ENCODE measurements around the gene ARID1B. TPM values are rescaled to one million over a fixed set of nuclear protein-coding genes. Genes with fewer than 3 reads are reported as not detected.

Gene ARID1B
- total RNA-seq, 1 experiment from 2014 or later: 86.3 TPM

GRCh38 chr6:156897907-156898531 lies 120.8 kb downstream of the ARID1B start:
- CTCF ChIA-PET: no interaction called here
- POLR2A ChIA-PET (ENCODE audit: low non-redundant PET): interaction anchor here (0.6 kb wide), 1 partner anchor 380 kb away, joined by 3 read pairs; no protein-coding TSS in a partner anchor
- Histone ChIP-seq H3K9me3 (ENCODE audit: low read depth, low read length, poor library complexity, severe bottlenecking) (no peaks in the 10 kb centered on the region), H3K27me3 (replicated peaks; ENCODE audit: insufficient read depth, low read depth, low read length, poor library complexity) (no peaks in the 10 kb centered on the region), H3K4me3 (ENCODE audit: low read depth, low read length, poor library complexity, severe bottlenecking) (no peak overlapping the region), H3K36me3 (ENCODE audit: insufficient read depth, low read length, poor library complexity, severe bottlenecking) (no peaks in the 10 kb centered on the region), H3K27ac (ENCODE audit: low read depth, low read length, poor library complexity, severe bottlenecking) (no peak overlapping the region), H3K4me1 (ENCODE audit: insufficient read depth, low read length, poor library complexity, severe bottlenecking) (peaks cover 12% of the 10 kb centered on the region)
- intact Hi-C loops (cut with micrococcal nuclease; ENCODE audit: unreplicated experiment): no loop called here
- TF ChIP-seq EZH2 (IDR thresholded peaks at IDR 0.05; ENCODE audit: borderline replicate concordance, low read depth, low read length, poor library complexity, severe bottlenecking) (no peak), CTCF (conservative IDR thresholded peaks at IDR 0.05; ENCODE audit: low read depth, low read length) (no peak)
- DNase-seq (ENCODE audit: low spot score): no peak
- no TSS peak for BruUV-seq (replicated peaks)

GRCh38 chr6:156899071-156899470 lies 121.9 kb downstream of the ARID1B start:
- no peaks in the 10 kb centered on the region for H3K9me3 ChIP-seq (ENCODE audit: low read depth, low read length, poor library complexity, severe bottlenecking)
- TF ChIP-seq CTCF (conservative IDR thresholded peaks at IDR 0.05; ENCODE audit: low read depth, low read length): no peak
- TF ChIP-seq EZH2 (IDR thresholded peaks at IDR 0.05; ENCODE audit: borderline replicate concordance, low read depth, low read length, poor library complexity, severe bottlenecking): no peak
- ChIA-PET POLR2A (ENCODE audit: low non-redundant PET) (no interaction called here), CTCF (no interaction called here)
- no TSS peak for BruUV-seq (replicated peaks)
- DNase-seq (ENCODE audit: low spot score): no peak
- H3K4me3 ChIP-seq (ENCODE audit: low read depth, low read length, poor library complexity, severe bottlenecking): no peak overlapping the region
- peaks cover 12% of the 10 kb centered on the region for H3K4me1 ChIP-seq (ENCODE audit: insufficient read depth, low read length, poor library complexity, severe bottlenecking)
- H3K36me3 ChIP-seq (ENCODE audit: insufficient read depth, low read length, poor library complexity, severe bottlenecking): no peaks in the 10 kb centered on the region
- no peaks in the 10 kb centered on the region for H3K27me3 ChIP-seq (replicated peaks; ENCODE audit: insufficient read depth, low read depth, low read length, poor library complexity)
- intact Hi-C loops (cut with micrococcal nuclease; ENCODE audit: unreplicated experiment): no loop called here
- H3K27ac ChIP-seq (ENCODE audit: low read depth, low read length, poor library complexity, severe bottlenecking): no peak overlapping the region

GRCh38 chr6:156899532-156900135 lies 122.5 kb downstream of the ARID1B start:
- BruUV-seq (replicated peaks): no TSS peak
- Histone ChIP-seq H3K36me3 (ENCODE audit: insufficient read depth, low read length, poor library complexity, severe bottlenecking) (no peaks in the 10 kb centered on the region), H3K27ac (ENCODE audit: low read depth, low read length, poor library complexity, severe bottlenecking) (no peak overlapping the region), H3K27me3 (replicated peaks; ENCODE audit: insufficient read depth, low read depth, low read length, poor library complexity) (no peaks in the 10 kb centered on the region), H3K9me3 (ENCODE audit: low read depth, low read length, poor library complexity, severe bottlenecking) (no peaks in the 10 kb centered on the region), H3K4me1 (ENCODE audit: insufficient read depth, low read length, poor library complexity, severe bottlenecking) (peaks cover 12% of the 10 kb centered on the region), H3K4me3 (ENCODE audit: low read depth, low read length, poor library complexity, severe bottlenecking) (no peak overlapping the region)
- intact Hi-C loops (cut with micrococcal nuclease; ENCODE audit: unreplicated experiment): no loop called here
- ChIA-PET CTCF (no interaction called here), POLR2A (ENCODE audit: low non-redundant PET) (no interaction called here)
- DNase-seq (ENCODE audit: low spot score): no peak
- TF ChIP-seq EZH2 (IDR thresholded peaks at IDR 0.05; ENCODE audit: borderline replicate concordance, low read depth, low read length, poor library complexity, severe bottlenecking): no peak
- TF ChIP-seq CTCF (conservative IDR thresholded peaks at IDR 0.05; ENCODE audit: low read depth, low read length): no peak
